Stimulated activated CD8-positive, alpha-beta memory T cell treated with anti-CD3 and anti-CD28 coated beads, Interleukin-12 subunit alpha, Interleukin-12 subunit beta, amount 100 ng/mL, for 24 hours (primary cell): ENCODE data around the gene LIPE.
"Not testable (repeated sequence)": the region's sequence is repeated elsewhere in the genome, so short reads cannot be mapped to it uniquely, and the experiment has no call there.

ENCODE experiments used
- DNase-seq: peaks from one replicate; pipeline ENCODE4 v3.0.0-alpha.2; 2020; ENCODE audit errors: extremely low read depth

Gene LIPE

GRCh38 chr19:42427313-42427712, at the start of gene LIPE:
Gene LIPE (minus strand): TSS chr19:42427388. CDS start chr19:42427149, 239 bp downstream.
- DNase-seq, result no peak

- DNase-seq, result no peak
Measured at GRCh38 chr19:42475366-42475765, 48.2 kb upstream of the LIPE start.

- DNase-seq, result no peak
Measured at GRCh38 chr19:42474743-42475142, 47.6 kb upstream of the LIPE start.

GRCh38 chr19:42473686-42474085, 46.5 kb upstream of the LIPE start:
- no peak for DNase-seq

GRCh38 chr19:42472402-42473147, 45.4 kb upstream of the LIPE start:
- no peak for DNase-seq

- no peak for DNase-seq
Measured at GRCh38 chr19:42471554-42472249, 44.5 kb upstream of the LIPE start.

- no peak for DNase-seq
Measured at GRCh38 chr19:42469311-42470235, 42.4 kb upstream of the LIPE start.

GRCh38 chr19:42468273-42468796, 41.1 kb upstream of the LIPE start:
- no peak for DNase-seq

- DNase-seq, result no peak
Measured at GRCh38 chr19:42467183-42467760, 40.1 kb upstream of the LIPE start.

- DNase-seq, result no peak
Measured at GRCh38 chr19:42466521-42467182, 39.5 kb upstream of the LIPE start.

GRCh38 chr19:42465827-42466280, 38.7 kb upstream of the LIPE start:
- no peak for DNase-seq

GRCh38 chr19:42461700-42462324, 34.6 kb upstream of the LIPE start:
- no peak for DNase-seq

- not testable (repeated sequence) for DNase-seq
Measured at GRCh38 chr19:42461231-42461630, 34.0 kb upstream of the LIPE start.

- DNase-seq, result no peak
Measured at GRCh38 chr19:42459926-42460325, 32.7 kb upstream of the LIPE start.

GRCh38 chr19:42455621-42456081, 28.5 kb upstream of the LIPE start:
- no peak for DNase-seq

GRCh38 chr19:42455086-42455485, 27.9 kb upstream of the LIPE start:
- no peak for DNase-seq

GRCh38 chr19:42452590-42452989, 25.4 kb upstream of the LIPE start:
- DNase-seq, result no peak

- peak; percentile 30 for DNase-seq
Measured at GRCh38 chr19:42450314-42450934, 23.2 kb upstream of the LIPE start.

- DNase-seq, result not testable (repeated sequence)
Measured at GRCh38 chr19:42448306-42448705, 21.1 kb upstream of the LIPE start.

GRCh38 chr19:42445948-42446347, 18.8 kb upstream of the LIPE start:
- DNase-seq, result no peak
